Measurements from ENCODE around the gene ICAM3.
"Not testable (repeated sequence)": the region's sequence is repeated elsewhere in the genome, so short reads cannot be mapped to it uniquely, and the experiment has no call there.

ICAM3 gene, protein sequence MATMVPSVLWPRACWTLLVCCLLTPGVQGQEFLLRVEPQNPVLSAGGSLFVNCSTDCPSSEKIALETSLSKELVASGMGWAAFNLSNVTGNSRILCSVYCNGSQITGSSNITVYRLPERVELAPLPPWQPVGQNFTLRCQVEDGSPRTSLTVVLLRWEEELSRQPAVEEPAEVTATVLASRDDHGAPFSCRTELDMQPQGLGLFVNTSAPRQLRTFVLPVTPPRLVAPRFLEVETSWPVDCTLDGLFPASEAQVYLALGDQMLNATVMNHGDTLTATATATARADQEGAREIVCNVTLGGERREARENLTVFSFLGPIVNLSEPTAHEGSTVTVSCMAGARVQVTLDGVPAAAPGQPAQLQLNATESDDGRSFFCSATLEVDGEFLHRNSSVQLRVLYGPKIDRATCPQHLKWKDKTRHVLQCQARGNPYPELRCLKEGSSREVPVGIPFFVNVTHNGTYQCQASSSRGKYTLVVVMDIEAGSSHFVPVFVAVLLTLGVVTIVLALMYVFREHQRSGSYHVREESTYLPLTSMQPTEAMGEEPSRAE

DNA sequence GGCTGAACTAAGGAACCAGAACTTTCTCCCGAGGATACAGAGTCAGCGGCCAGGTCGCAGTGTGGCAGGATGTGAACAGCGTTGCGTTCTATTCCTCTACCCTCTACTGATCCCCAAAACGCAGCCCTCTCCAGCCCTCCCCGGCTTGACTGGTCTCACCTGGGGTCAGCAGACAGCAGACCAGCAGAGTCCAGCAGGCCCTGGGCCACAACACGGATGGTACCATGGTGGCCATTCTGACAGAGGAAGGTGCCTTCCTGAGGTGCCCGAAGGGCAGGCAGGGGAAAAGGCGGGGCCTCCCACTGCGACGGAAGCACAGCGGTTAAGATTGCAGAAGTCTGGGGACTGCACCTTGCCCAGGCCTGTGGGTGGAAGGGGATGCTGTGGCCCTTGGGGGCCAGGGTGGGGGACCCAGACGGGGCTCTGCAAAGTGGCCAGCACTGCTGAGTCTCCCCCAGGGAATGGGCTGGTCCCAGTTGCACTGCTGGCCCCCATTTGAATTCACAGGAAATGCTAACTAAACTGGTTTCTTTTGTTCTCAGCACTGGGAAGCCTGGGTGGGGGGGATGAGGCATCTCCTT lies at the start of gene ICAM3:
Gene ICAM3, minus strand, starts transcription at position 245 of the 581 bp plus-strand sequence. Its CDS starts 10 bp downstream, at position 235.
- no peaks in the 10 kb centered on the region for H3F3A ChIP-seq (ENCODE audit: insufficient read depth, low read length)
- H4K20me1 ChIP-seq (ENCODE audit: insufficient read depth, low read length) = no peaks in the 10 kb centered on the region
- no peaks in the 10 kb centered on the region; the same call in 1 of the 2 replicates for H3K27me3 ChIP-seq (ENCODE audit: insufficient read depth, low read length)
- TF ChIP-seq EZH2 (IDR thresholded peaks at IDR 0.05; ENCODE audit: borderline replicate concordance, low read length) (no peak), CTCF (IDR thresholded peaks at IDR 0.05; ENCODE audit: low read length) (no peak)
- no peaks in the 10 kb centered on the region; the same call in 1 of the 2 replicates for H3K36me3 ChIP-seq (ENCODE audit: insufficient read depth, low read length)
- peaks cover 27% of the 10 kb centered on the region for H3K4me1 ChIP-seq (ENCODE audit: insufficient read depth, low read length, severe bottlenecking)
- peak within 1 kb of the TSS; percentile 63 for H3K4me3 ChIP-seq (ENCODE audit: low read depth, low read length, poor library complexity, severe bottlenecking)
- H3K79me2 ChIP-seq (ENCODE audit: insufficient read depth, low read length) = no peaks in the 10 kb centered on the region
- peak within 1 kb of the TSS; percentile 68 for H3K9ac ChIP-seq (ENCODE audit: low read length)
- peak within 1 kb of the TSS; percentile 77 for H3K4me2 ChIP-seq (ENCODE audit: low read length)
- H3K9me2 ChIP-seq (ENCODE audit: low read depth, low read length) = no peaks in the 10 kb centered on the region
- H3K9me3 ChIP-seq (ENCODE audit: low read length) = no peaks in the 10 kb centered on the region
- H3K27ac ChIP-seq (ENCODE audit: low read depth, low read length, poor library complexity, severe bottlenecking) = no peak within 1 kb of the TSS
- peak within 1 kb of the TSS; percentile 22 for H2AFZ ChIP-seq (ENCODE audit: low read length)

DNA sequence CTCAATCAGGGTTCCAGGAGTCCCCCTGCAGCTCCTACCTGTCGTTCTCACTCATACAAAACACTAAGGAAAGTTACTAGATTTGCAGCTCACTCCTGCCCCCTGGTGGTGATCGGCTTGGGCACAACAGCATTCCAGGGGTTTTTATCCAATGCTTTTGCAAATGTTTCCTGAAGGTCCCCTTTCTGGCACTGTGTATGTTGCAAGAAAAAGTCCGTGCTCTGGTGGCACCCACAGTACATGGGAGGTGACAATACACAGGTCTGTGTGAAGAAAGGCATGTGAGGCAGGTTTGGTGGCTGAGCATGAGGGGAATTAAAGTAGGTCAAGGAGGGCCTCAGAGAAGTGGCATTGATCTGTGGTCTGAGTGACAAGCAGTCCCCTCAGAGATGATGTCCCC lies 49.5 kb upstream of the ICAM3 start:
- Histone ChIP-seq H3K27me3 (ENCODE audit: insufficient read depth, low read length) (no peaks in the 10 kb centered on the region), H3K4me1 (ENCODE audit: insufficient read depth, low read length, severe bottlenecking) (peaks cover 2% of the 10 kb centered on the region), H3F3A (ENCODE audit: insufficient read depth, low read length) (no peaks in the 10 kb centered on the region), H3K9me2 (ENCODE audit: low read depth, low read length) (no peaks in the 10 kb centered on the region), H3K27ac (ENCODE audit: low read depth, low read length, poor library complexity, severe bottlenecking) (no peak overlapping the region), H3K9me3 (ENCODE audit: low read length) (no peaks in the 10 kb centered on the region), H3K4me3 (ENCODE audit: low read depth, low read length, poor library complexity, severe bottlenecking) (no peak overlapping the region), H3K79me2 (ENCODE audit: insufficient read depth, low read length) (no peaks in the 10 kb centered on the region), H3K9ac (ENCODE audit: low read length) (no peak overlapping the region), H2AFZ (ENCODE audit: low read length) (no peak overlapping the region), H4K20me1 (ENCODE audit: insufficient read depth, low read length) (no peaks in the 10 kb centered on the region), H3K36me3 (ENCODE audit: insufficient read depth, low read length) (peaks cover 33% of the 10 kb centered on the region), H3K4me2 (ENCODE audit: low read length) (no peak overlapping the region)
- TF ChIP-seq CTCF (IDR thresholded peaks at IDR 0.05; ENCODE audit: low read length) (peak; percentile 99), EZH2 (IDR thresholded peaks at IDR 0.05; ENCODE audit: borderline replicate concordance, low read length) (no peak)

DNA sequence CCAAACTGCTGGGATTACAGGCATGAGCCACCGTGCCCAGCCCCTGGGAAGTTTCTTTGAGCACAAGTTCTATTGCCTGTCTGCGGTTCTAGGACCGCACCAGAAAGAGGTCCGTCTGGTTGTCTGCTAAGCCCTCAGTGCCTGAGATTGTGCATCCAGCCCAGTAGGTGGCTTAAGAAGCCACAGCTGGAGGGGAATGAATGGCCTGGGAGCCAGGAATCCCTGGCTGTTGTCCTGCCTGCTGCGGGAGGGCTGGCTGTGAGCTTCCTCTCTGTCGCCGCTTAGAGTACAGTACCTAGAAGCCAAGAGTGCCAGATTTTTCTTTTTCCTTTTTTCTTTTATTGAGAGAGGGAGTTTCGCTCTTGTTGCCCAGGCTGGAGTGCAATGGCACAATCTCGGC lies 45.2 kb upstream of the ICAM3 start:
- Histone ChIP-seq H2AFZ (ENCODE audit: low read length) (no peak overlapping the region), H3K36me3 (ENCODE audit: insufficient read depth, low read length) (no peaks in the 10 kb centered on the region), H3K27ac (ENCODE audit: low read depth, low read length, poor library complexity, severe bottlenecking) (no peak overlapping the region), H3K4me1 (ENCODE audit: insufficient read depth, low read length, severe bottlenecking) (peaks cover 11% of the 10 kb centered on the region), H4K20me1 (ENCODE audit: insufficient read depth, low read length) (no peaks in the 10 kb centered on the region), H3K4me2 (ENCODE audit: low read length) (no peak overlapping the region), H3K9me2 (ENCODE audit: low read depth, low read length) (no peaks in the 10 kb centered on the region), H3F3A (ENCODE audit: insufficient read depth, low read length) (no peaks in the 10 kb centered on the region), H3K9me3 (ENCODE audit: low read length) (no peaks in the 10 kb centered on the region), H3K9ac (ENCODE audit: low read length) (no peak overlapping the region), H3K79me2 (ENCODE audit: insufficient read depth, low read length) (peaks cover 6% of the 10 kb centered on the region; the same call in 1 of the 2 replicates), H3K27me3 (ENCODE audit: insufficient read depth, low read length) (no peaks in the 10 kb centered on the region), H3K4me3 (ENCODE audit: low read depth, low read length, poor library complexity, severe bottlenecking) (no peak overlapping the region)
- TF ChIP-seq CTCF (IDR thresholded peaks at IDR 0.05; ENCODE audit: low read length) (no peak), EZH2 (IDR thresholded peaks at IDR 0.05; ENCODE audit: borderline replicate concordance, low read length) (no peak)

DNA sequence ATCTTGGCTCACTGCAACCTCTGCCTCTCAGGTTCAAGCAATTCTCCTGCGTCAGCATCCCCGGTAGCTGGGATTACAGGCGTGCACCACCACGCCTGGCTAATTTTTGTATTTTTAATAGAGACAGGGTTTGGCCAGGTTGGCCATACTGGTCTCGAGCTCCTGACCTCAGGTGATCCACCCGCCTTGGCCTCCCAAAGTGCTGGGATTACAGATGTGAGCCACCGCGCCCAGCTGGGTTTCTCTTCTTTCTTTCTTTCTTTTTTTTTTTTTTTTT lies 43.7 kb upstream of the ICAM3 start:
- H4K20me1 ChIP-seq (ENCODE audit: insufficient read depth, low read length); H3K9ac ChIP-seq (ENCODE audit: low read length): not testable (repeated sequence)

More for the DNA sequence above, 43.7 kb upstream of the ICAM3 start:
- not testable (repeated sequence) for H3F3A ChIP-seq (ENCODE audit: insufficient read depth, low read length); H3K4me3 ChIP-seq (ENCODE audit: low read depth, low read length, poor library complexity, severe bottlenecking); H3K36me3 ChIP-seq (ENCODE audit: insufficient read depth, low read length); H2AFZ ChIP-seq (ENCODE audit: low read length); H3K9me3 ChIP-seq (ENCODE audit: low read length); H3K9me2 ChIP-seq (ENCODE audit: low read depth, low read length); H3K79me2 ChIP-seq (ENCODE audit: insufficient read depth, low read length); H3K27ac ChIP-seq (ENCODE audit: low read depth, low read length, poor library complexity, severe bottlenecking); H3K27me3 ChIP-seq (ENCODE audit: insufficient read depth, low read length); H3K4me2 ChIP-seq (ENCODE audit: low read length)
- peaks cover 11% of the 10 kb centered on the region for H3K4me1 ChIP-seq (ENCODE audit: insufficient read depth, low read length, severe bottlenecking)
